Measurements from ENCODE around the gene UBE2U. TPM values are rescaled to one million over a fixed set of nuclear protein-coding genes. Genes with fewer than 3 reads are reported as not detected.

The UBE2U gene
- total RNA-seq, 1 experiment from 2014 or later: not detected

GRCh38 chr1:64179588-64179987, 23.8 kb upstream of the UBE2U start:
- ChIA-PET CTCF (no interaction called here), POLR2A (no interaction called here)
- H3K9me3 Mint-ChIP-seq: no peaks in the 10 kb centered on the region

More at GRCh38 chr1:64179588-64179987, 23.8 kb upstream of the UBE2U start:
- Mint-ChIP-seq H3K4me1 (peaks cover 25% of the 10 kb centered on the region), H3K36me3 (peaks cover 26% of the 10 kb centered on the region), H3K27ac (no peak overlapping the region), H3K4me3 (no peak overlapping the region), H3K27me3 (ENCODE audit: low read depth) (no peaks in the 10 kb centered on the region)
- TF ChIP-seq JUN (CRISPR knock-in tag; IDR thresholded peaks at IDR 0.05) (no peak), MLX (CRISPR knock-in tag; IDR thresholded peaks at IDR 0.05) (no peak), ZMAT4 (CRISPR knock-in tag; IDR thresholded peaks at IDR 0.05) (no peak), TP53 (CRISPR knock-in tag; IDR thresholded peaks at IDR 0.05) (no peak), ZNF396 (CRISPR knock-in tag; IDR thresholded peaks at IDR 0.05; ENCODE audit: borderline replicate concordance) (no peak), ZNF423 (CRISPR knock-in tag; IDR thresholded peaks at IDR 0.05) (no peak), OVOL2 (CRISPR knock-in tag; IDR thresholded peaks at IDR 0.05; ENCODE audit: borderline replicate concordance) (no peak), ZNF532 (CRISPR knock-in tag; IDR thresholded peaks at IDR 0.05; ENCODE audit: borderline replicate concordance) (no peak), GTF2I (CRISPR knock-in tag; conservative IDR thresholded peaks at IDR 0.05) (no peak), ZBTB21 (CRISPR knock-in tag; IDR thresholded peaks at IDR 0.05; ENCODE audit: borderline replicate concordance) (no peak), AR (CRISPR knock-in tag; IDR thresholded peaks at IDR 0.05) (no peak), PRRX2 (CRISPR knock-in tag; IDR thresholded peaks at IDR 0.05) (no peak), USF1 (CRISPR knock-in tag; IDR thresholded peaks at IDR 0.05) (no peak), NR2C2 (CRISPR knock-in tag; IDR thresholded peaks at IDR 0.05) (no peak), NFE2L1 (CRISPR knock-in tag; IDR thresholded peaks at IDR 0.05) (no peak), STAT6 (CRISPR knock-in tag; conservative IDR thresholded peaks at IDR 0.05; ENCODE audit: low read depth) (no peak), ZNF425 (CRISPR knock-in tag; conservative IDR thresholded peaks at IDR 0.05) (no peak), ZSCAN18 (CRISPR knock-in tag; IDR thresholded peaks at IDR 0.05) (no peak)
- ATAC-seq: no peak
- no peak for DNase-seq (ENCODE audit: low spot score)
